Lung microvascular endothelial cell (primary cell): Measurements from ENCODE around the gene KRTAP10-6. TPM values are rescaled to one million over a fixed set of nuclear protein-coding genes. Genes with fewer than 3 reads are reported as not detected.
A peak's percentile ranks its signal among the peaks of the same experiment; 100 is the strongest.
"Not testable (repeated sequence)": the region's sequence is repeated elsewhere in the genome, so short reads cannot be mapped to it uniquely, and the experiment has no call there.

ENCODE experiments used
- DNase-seq, 2 donors: peaks; one replicate each; pipeline versions ENCODE4 v3.0.0 to v3.0.0-alpha.2; 2010; ENCODE audit warnings: low read depth in 2 of 2
- total RNA-seq: library from RNA; depleted of rRNA; stranded (reverse); fragments of >200 nt; gene quantifications from 2 replicates; pipeline ENCODE4 v1.2.1, GENCODE V29; 2014

The KRTAP10-6 gene
- total RNA-seq, 1 donor from 2014 or later, result not detected

- DNase-seq, result no peak
These were observed 33.6 kb downstream of the KRTAP10-6 start, which contains the start of gene KRTAP10-3 for GRCh38 chr21:44558695-44559094. Gene KRTAP10-3 (minus strand): TSS chr21:44558795. CDS start chr21:44558715, 80 bp downstream.

- DNase-seq, result not testable (repeated sequence)
These were observed 34.0 kb downstream of the KRTAP10-6 start for GRCh38 chr21:44558329-44558675.

GRCh38 chr21:44557491-44558328, 34.6 kb downstream of the KRTAP10-6 start:
- DNase-seq, result no peak

GRCh38 chr21:44556879-44557278, 35.4 kb downstream of the KRTAP10-6 start:
- DNase-seq, result no peak

GRCh38 chr21:44555200-44555875, 37.0 kb downstream of the KRTAP10-6 start:
- DNase-seq, result no peak

- DNase-seq, result no peak
These were observed 39.6 kb downstream of the KRTAP10-6 start for GRCh38 chr21:44552681-44553080.

- DNase-seq, result no peak
These were observed 40.2 kb downstream of the KRTAP10-6 start for GRCh38 chr21:44552136-44552535.

- no peak for DNase-seq
These were observed 40.9 kb downstream of the KRTAP10-6 start, which contains the start of gene KRTAP10-2 for GRCh38 chr21:44551340-44551961. Gene KRTAP10-2 (minus strand): TSS chr21:44551505. CDS start chr21:44551458, 47 bp downstream.

GRCh38 chr21:44550807-44551206, 41.5 kb downstream of the KRTAP10-6 start:
- no peak for DNase-seq

GRCh38 chr21:44550285-44550684, 42.0 kb downstream of the KRTAP10-6 start:
- not testable (repeated sequence) for DNase-seq

- DNase-seq, result no peak
These were observed 42.6 kb downstream of the KRTAP10-6 start for GRCh38 chr21:44549525-44550211.

- DNase-seq, result peak in 1 of 2 donors; percentile 23
These were observed 43.4 kb downstream of the KRTAP10-6 start for GRCh38 chr21:44548922-44549321.

GRCh38 chr21:44548381-44548780, 43.9 kb downstream of the KRTAP10-6 start:
- no peak for DNase-seq

GRCh38 chr21:44547656-44548331, 44.5 kb downstream of the KRTAP10-6 start:
- DNase-seq, result no peak

GRCh38 chr21:44544566-44544965, 47.7 kb downstream of the KRTAP10-6 start:
- DNase-seq, result no peak

- DNase-seq, result no peak
These were observed 49.6 kb downstream of the KRTAP10-6 start for GRCh38 chr21:44542716-44543115.

Other genes starting within 250 kb of the KRTAP10-6 start
- 0.22 and 0.40 TPM in 2 replicates for gene TRPM2, start 238.9 kb downstream of the KRTAP10-6 start, total RNA-seq
- gene LRRC3, start 137.0 kb downstream of the KRTAP10-6 start, total RNA-seq, result 0.65 and 0.99 TPM in 2 replicates
- not detected in 2 replicates for gene KRTAP10-1, start 52.3 kb downstream of the KRTAP10-6 start, total RNA-seq
- gene KRTAP10-2, start 41.0 kb downstream of the KRTAP10-6 start, total RNA-seq, result not detected in 2 replicates
- gene KRTAP10-3, start 33.7 kb downstream of the KRTAP10-6 start, total RNA-seq, result not detected in 2 replicates
- not detected in 2 replicates for gene KRTAP10-4, start 18.8 kb downstream of the KRTAP10-6 start, total RNA-seq
- not detected in 2 replicates for gene KRTAP10-5, start 11.9 kb downstream of the KRTAP10-6 start, total RNA-seq
- gene KRTAP10-7, start 8.1 kb upstream of the KRTAP10-6 start, total RNA-seq, result not detected in 2 replicates
- not detected in 2 replicates for gene KRTAP10-8, start 19.6 kb upstream of the KRTAP10-6 start, total RNA-seq
- not detected in 2 replicates for gene KRTAP10-9, start 34.6 kb upstream of the KRTAP10-6 start, total RNA-seq
- gene KRTAP10-10, start 44.9 kb upstream of the KRTAP10-6 start, total RNA-seq, result not detected in 2 replicates
- not detected in 2 replicates for gene KRTAP10-11, start 53.9 kb upstream of the KRTAP10-6 start, total RNA-seq
- not detected in 2 replicates for gene KRTAP12-4, start 62.2 kb upstream of the KRTAP10-6 start, total RNA-seq
- gene KRTAP12-3, start 65.4 kb upstream of the KRTAP10-6 start, total RNA-seq, result not detected in 2 replicates
- gene KRTAP12-2, start 74.4 kb upstream of the KRTAP10-6 start, total RNA-seq, result not detected in 2 replicates
- gene KRTAP12-1, start 89.7 kb upstream of the KRTAP10-6 start, total RNA-seq, result not detected in 2 replicates
- gene KRTAP10-12, start 104.7 kb upstream of the KRTAP10-6 start, total RNA-seq, result not detected in 2 replicates
- gene TSPEAR, start 119.1 kb upstream of the KRTAP10-6 start, total RNA-seq, result under 0.01 TPM in 2 replicates
- gene UBE2G2, start 209.3 kb upstream of the KRTAP10-6 start, total RNA-seq, result 73.9 and 92.3 TPM in 2 replicates
- gene SUMO3, start 225.6 kb upstream of the KRTAP10-6 start, total RNA-seq, result 68.7 and 70.0 TPM in 2 replicates